T-cell (primary cell): Measurements from ENCODE around the gene HMGXB4. TPM values are rescaled to one million over a fixed set of nuclear protein-coding genes. Genes with fewer than 3 reads are reported as not detected.
A peak's percentile ranks its signal among the peaks of the same experiment; 100 is the strongest.

Experiments
- ATAC-seq, 4 experiments: fragments of 200-7000 bp in 3 of 4; fragments of 150-1000 bp in 1 of 4; cut with Tn5 transposase; replicated peaks in 1 of 4; 1 replicate in 3 of 4; 2 replicates in 1 of 4; pipeline ENCODE4 v1.10.0; 2021; ENCODE audit warnings: moderate library complexity in 3 of 4, mild to moderate bottlenecking in 2 of 4, moderate number of reproducible peaks in 1 of 4
- CTCF ChIA-PET, 2 donors: fragments of 300-600 bp; sonication (Branson Sonifier 250); formaldehyde crosslinking; loops; one replicate each; lab custom pipeline; 2022; ENCODE audit warnings: antibody characterized with exemption in 2 of 2; lab: Charles Lee
- POLR2A ChIA-PET, 2 donors: fragments of 300-600 bp; sonication (Branson Sonifier 250); formaldehyde crosslinking; loops; one replicate each; lab custom pipeline; 2022; ENCODE audit warnings: antibody characterized with exemption in 2 of 2; lab: Charles Lee
- DNase-seq, 35 experiments: peaks; one replicate each; pipeline versions ENCODE4 v3.0.0 to v3.0.0-alpha.2; 2013 to 2023
- H3K27ac ChIP-seq: one replicate; pipeline ENCODE4 v1.5.1; 2013; ENCODE audit warnings: low read length
- H3K27me3 ChIP-seq, 2 experiments: replicated peaks in 1 of 2; 1 replicate in 1 of 2; 2 replicates in 1 of 2; pipeline versions ENCODE4 v1.6.1 to v1.7.0; 2013; ENCODE audit warnings: low read length in 1 of 2, mixed read lengths in 1 of 2; ENCODE audit not compliant: control insufficient read depth in 2 of 2, insufficient read depth in 2 of 2; ENCODE audit errors: extremely low read depth in 1 of 2
- H3K36me3 ChIP-seq, 2 donors: 1 replicate in 1 of 2; 2 replicates in 1 of 2; pipeline versions ENCODE4 v1.6.1 to v1.7.0; 2013; ENCODE audit warnings: low read length in 1 of 2; ENCODE audit not compliant: control insufficient read depth in 2 of 2, insufficient read depth in 1 of 2; ENCODE audit errors: extremely low read depth in 1 of 2
- H3K4me1 ChIP-seq, 2 experiments: 1 replicate in 1 of 2; 2 replicates in 1 of 2; pipeline versions ENCODE4 v1.6.1 to v1.7.0; 2013; ENCODE audit warnings: low read length in 2 of 2, mixed read lengths in 1 of 2; ENCODE audit not compliant: insufficient read depth in 2 of 2, control insufficient read depth in 1 of 2; ENCODE audit errors: extremely low read depth in 1 of 2
- H3K4me3 ChIP-seq, 2 donors: 1 replicate in 1 of 2; 2 replicates in 1 of 2; pipeline versions ENCODE4 v1.5.1 to v1.7.0; 2013; ENCODE audit warnings: mild to moderate bottlenecking in 2 of 2, low read length in 1 of 2, moderate library complexity in 1 of 2; ENCODE audit not compliant: control insufficient read depth in 1 of 2; ENCODE audit errors: extremely low read depth in 1 of 2
- H3K9me3 ChIP-seq: 2 replicates; pipeline ENCODE4 v1.7.0; 2013
- H3K27ac Mint-ChIP-seq, 2 donors: one replicate each; pipeline ENCODE4 v1.8.0; 2020 to 2021; ENCODE audit warnings: mild to moderate bottlenecking in 2 of 2, mixed read lengths in 2 of 2
- H3K27me3 Mint-ChIP-seq, 2 donors: one replicate each; pipeline ENCODE4 v1.8.0; 2021 to 2022; ENCODE audit warnings: mixed read lengths in 2 of 2
- H3K36me3 Mint-ChIP-seq: one replicate; pipeline ENCODE4 v1.8.0; 2021; ENCODE audit warnings: mixed read lengths
- H3K4me1 Mint-ChIP-seq, 3 donors: one replicate each; pipeline ENCODE4 v1.8.0; 2020 to 2022; ENCODE audit warnings: mixed read lengths in 3 of 3, mild to moderate bottlenecking in 1 of 3
- H3K4me3 Mint-ChIP-seq, 3 donors: one replicate each; pipeline ENCODE4 v1.8.0; 2020 to 2022; ENCODE audit warnings: mild to moderate bottlenecking in 3 of 3, mixed read lengths in 3 of 3, moderate library complexity in 3 of 3
- H3K9me3 Mint-ChIP-seq, 3 donors: one replicate each; pipeline ENCODE4 v1.8.0; 2020 to 2022; ENCODE audit warnings: mixed read lengths in 3 of 3
- WGBS: methylation state at CpG from one replicate; pipeline ENCODE4 v1.1.5; 2013; ENCODE audit warnings: missing lambda C conversion rate; ENCODE audit not compliant: insufficient coverage; 5-methylcytosine and 5-hydroxymethylcytosine counted together
- total RNA-seq, 35 experiments: library from RNA in 6 of 35; stranded (reverse) in 6 of 35; fragments of 120-200 nt in 1 of 35; gene quantifications; one replicate each; pipeline versions ENCODE4 v1.2.1 to v1.2.4 and lab custom pipeline; 2013 to 2026

The HMGXB4 gene
- total RNA-seq, 5 donors from 2014 or later (not counting 1 experiment from before 2014, with no cell fraction given), result 20.5 to 39.2 (median 21.1) TPM

DNA sequence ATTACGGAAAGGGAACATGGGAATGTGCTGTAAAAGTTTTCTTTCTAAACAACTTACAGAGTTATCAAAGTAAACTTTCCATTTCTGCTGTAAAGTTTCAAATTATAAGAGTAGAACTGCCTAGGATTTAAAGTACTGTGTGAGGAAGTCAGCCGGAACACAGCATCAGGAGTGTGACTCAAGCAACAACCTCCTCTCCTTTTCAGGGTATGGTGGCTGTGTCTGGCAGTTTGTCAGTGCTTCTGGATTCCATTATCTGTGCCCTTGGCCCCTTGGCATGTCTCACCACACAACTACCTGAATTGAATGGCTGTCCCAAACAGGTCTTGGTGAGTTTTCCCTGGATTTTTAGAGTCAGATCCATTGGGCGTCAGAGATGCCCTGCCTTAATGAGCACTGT, 35.5 kb downstream of the HMGXB4 start:
- H3K27ac Mint-ChIP-seq, result no peak overlapping the region
- H3K27ac ChIP-seq, result no peak overlapping the region
- H3K9me3 ChIP-seq, result no peaks in the 10 kb centered on the region
- no peaks in the 10 kb centered on the region for H3K4me1 ChIP-seq
- H3K4me3 Mint-ChIP-seq, result no peak overlapping the region
- ATAC-seq (no peak), DNase-seq (no peak)
- ChIA-PET POLR2A (no interaction called here), CTCF (interaction anchor here in 1 of 2 donors (0.8 kb wide), 1 partner anchor 1194 kb away, joined by 3 read pairs; no protein-coding TSS in a partner anchor)
- H3K9me3 Mint-ChIP-seq, result no peaks in the 10 kb centered on the region
- no peaks in the 10 kb centered on the region for H3K4me1 Mint-ChIP-seq
- peaks cover 4 to 43% of the 10 kb centered on the region in 2 donors for H3K36me3 ChIP-seq
- no peak overlapping the region for H3K4me3 ChIP-seq
- no peaks in the 10 kb centered on the region for H3K27me3 Mint-ChIP-seq
- no peaks in the 10 kb centered on the region for H3K27me3 ChIP-seq
- 100% methylated on average over 1 of the region's 3 CpGs for WGBS
- H3K36me3 Mint-ChIP-seq, result peaks cover 27% of the 10 kb centered on the region

DNA sequence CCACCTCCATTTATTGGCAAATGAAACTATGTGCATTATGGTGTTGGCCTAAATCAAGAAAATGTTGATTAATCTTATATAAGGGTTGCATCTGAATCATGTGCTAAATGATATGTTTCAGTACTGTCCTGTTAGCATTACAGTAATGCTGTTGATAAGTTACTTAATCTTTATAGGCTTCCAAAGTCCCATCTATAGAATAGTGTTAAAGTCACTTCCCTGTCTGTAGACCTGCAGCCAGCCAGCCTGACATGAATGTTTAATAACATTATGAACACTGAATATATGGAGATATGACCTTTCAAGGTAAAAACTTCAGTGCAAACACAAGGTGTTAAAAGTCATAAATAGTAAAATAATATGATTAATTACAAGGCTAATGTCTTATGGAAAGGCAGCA, 38.8 kb downstream of the HMGXB4 start:
- peaks cover 9 to 17% (median 14%) of the 10 kb centered on the region in 3 donors for H3K4me1 Mint-ChIP-seq
- H3K9me3 Mint-ChIP-seq, result no peaks in the 10 kb centered on the region
- ChIA-PET POLR2A (no interaction called here), CTCF (no interaction called here)
- H3K27ac Mint-ChIP-seq, result no peak overlapping the region
- H3K27me3 Mint-ChIP-seq, result no peaks in the 10 kb centered on the region
- peaks cover 22% of the 10 kb centered on the region for H3K36me3 Mint-ChIP-seq
- Histone ChIP-seq H3K4me3 (no peak overlapping the region), H3K27ac (no peak overlapping the region), H3K9me3 (no peaks in the 10 kb centered on the region), H3K4me1 (peaks cover 3 to 18% of the 10 kb centered on the region in 2 experiments), H3K36me3 (peaks cover 0 to 23% of the 10 kb centered on the region in 2 donors), H3K27me3 (no peaks in the 10 kb centered on the region)
- DNase-seq, result no peak
- ATAC-seq, result no peak
- H3K4me3 Mint-ChIP-seq, result no peak overlapping the region

DNA sequence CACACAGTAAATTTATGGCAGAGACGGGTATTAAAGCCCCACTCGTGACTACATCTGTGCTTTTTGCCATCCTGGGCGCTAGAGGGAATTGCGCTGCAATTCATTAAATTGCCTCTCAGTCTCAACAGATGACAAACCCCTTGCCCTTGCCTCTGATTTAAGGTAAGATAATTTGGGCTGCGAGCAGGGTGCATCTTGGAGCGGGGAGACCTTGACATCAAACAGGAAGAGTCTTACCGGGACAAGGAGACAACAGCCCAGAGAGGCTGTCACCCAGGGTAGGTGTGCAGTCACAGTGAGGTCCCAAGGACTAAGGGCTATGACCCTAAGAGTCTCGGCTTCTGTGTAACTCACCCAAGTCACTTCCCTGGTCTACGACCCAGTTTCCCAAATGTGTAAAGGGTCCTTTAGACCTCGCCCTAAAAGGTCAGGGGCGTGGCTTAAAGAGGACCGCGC, 42.0 kb downstream of the HMGXB4 start:
- ChIA-PET CTCF (interaction anchor here in 1 of 2 donors (0.6 to 1.6 kb wide), 7 partner anchors 9 to 767 kb away, joined by 3 to 7 read pairs (median 4); partner anchors contain the start of gene HMGXB4), POLR2A (interaction anchor here in 1 of 2 donors (0.7 to 1.4 kb wide), 4 partner anchors 12 to 42 kb away, joined by 3 to 9 read pairs (median 8); partner anchors contain the start of gene HMGXB4)
- DNase-seq (peak in 14 of 35 experiments; percentile 18 to 76 (median 34)), ATAC-seq (peak; percentile 9 to 22 (median 18))
- H3K27ac Mint-ChIP-seq, result peak overlapping the region; percentile 91 to 97
- Histone ChIP-seq H3K27ac (peak overlapping the region; percentile 97), H3K4me1 (peaks cover 5 to 38% of the 10 kb centered on the region in 2 experiments), H3K4me3 (peak overlapping the region; percentile 90 to 92), H3K9me3 (no peaks in the 10 kb centered on the region), H3K27me3 (no peaks in the 10 kb centered on the region), H3K36me3 (peaks cover 0 to 5% of the 10 kb centered on the region in 2 donors)
- H3K4me1 Mint-ChIP-seq, result peaks cover 31 to 38% (median 32%) of the 10 kb centered on the region in 3 donors
- no peaks in the 10 kb centered on the region for H3K9me3 Mint-ChIP-seq
- H3K4me3 Mint-ChIP-seq, result peak overlapping the region; percentile 87 to 96 (median 95)
- WGBS, result 16% methylated on average over 12 of the region's 13 CpGs
- H3K36me3 Mint-ChIP-seq, result peaks cover 10% of the 10 kb centered on the region
- no peaks in the 10 kb centered on the region for H3K27me3 Mint-ChIP-seq

DNA sequence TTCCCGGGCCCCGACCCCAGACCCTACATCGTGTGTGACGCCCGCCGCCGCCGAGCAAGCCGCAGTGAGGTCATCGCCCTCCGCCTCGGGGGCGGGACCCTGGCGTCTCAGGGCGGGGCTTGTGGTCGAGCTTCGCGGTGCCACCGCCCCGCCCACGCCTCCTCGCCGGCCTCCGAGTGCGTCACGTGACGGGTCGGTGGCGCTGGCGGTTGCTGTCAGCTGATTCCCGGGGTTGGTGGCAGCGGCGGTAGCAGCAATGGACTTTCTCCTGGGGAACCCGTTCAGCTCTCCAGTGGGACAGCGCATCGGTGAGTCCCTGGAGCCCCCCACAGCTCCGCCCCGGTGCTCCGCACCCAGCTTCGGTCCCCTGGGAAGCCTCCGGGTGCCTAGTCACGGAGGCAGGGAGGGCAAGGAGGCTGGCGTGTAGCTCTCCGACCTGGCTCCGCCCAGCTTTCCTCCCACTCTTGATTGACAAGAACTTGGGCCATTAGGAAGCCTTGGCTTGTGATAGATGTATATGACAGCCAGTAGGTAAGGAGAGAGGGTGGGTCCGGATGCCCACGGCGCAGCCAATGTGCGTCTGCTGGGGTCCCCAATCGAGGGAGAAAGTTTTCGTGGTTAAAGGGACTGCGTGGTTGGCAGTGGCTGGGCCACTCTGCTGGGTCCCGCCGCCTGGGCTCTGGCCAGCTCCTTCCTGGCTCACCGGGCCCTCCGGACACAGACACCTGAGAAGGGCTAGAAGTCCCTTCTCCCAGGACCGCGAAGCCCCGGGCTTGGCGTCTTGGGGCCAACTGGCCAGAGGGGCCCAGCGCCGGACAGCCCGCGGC, 42.6 kb downstream of the HMGXB4 start, which contains the start of gene TOM1:
Gene TOM1 (plus strand): TSS at position 222 of the 827 bp plus-strand sequence. CDS start 35 bp downstream, at position 257.
- H3K36me3 Mint-ChIP-seq, result peaks cover 10% of the 10 kb centered on the region
- H3K4me3 Mint-ChIP-seq, result peak within 1 kb of the TSS; percentile 87 to 96 (median 95)
- Histone ChIP-seq H3K36me3 (peaks cover 0 to 5% of the 10 kb centered on the region in 2 donors), H3K4me1 (peaks cover 5 to 39% of the 10 kb centered on the region in 2 experiments), H3K9me3 (no peaks in the 10 kb centered on the region), H3K4me3 (peak within 1 kb of the TSS; percentile 90 to 92), H3K27ac (peak within 1 kb of the TSS; percentile 97), H3K27me3 (no peaks in the 10 kb centered on the region)
- DNase-seq (peak; percentile 92 to 100 (median 96)), ATAC-seq (peak; percentile 90 to 95 (median 94))
- no peaks in the 10 kb centered on the region for H3K9me3 Mint-ChIP-seq
- H3K27me3 Mint-ChIP-seq, result no peaks in the 10 kb centered on the region
- POLR2A ChIA-PET, result interaction anchor here in 1 of 2 donors (0.7 to 1.4 kb wide), 4 partner anchors 11 to 42 kb away, joined by 3 to 9 read pairs (median 8); partner anchors contain the start of gene HMGXB4
- peaks cover 34 to 41% (median 37%) of the 10 kb centered on the region in 3 donors for H3K4me1 Mint-ChIP-seq
- peak within 1 kb of the TSS; percentile 93 to 97 for H3K27ac Mint-ChIP-seq
- CTCF ChIA-PET, result interaction anchor here in 1 of 2 donors (0.6 to 1.6 kb wide), 7 partner anchors 9 to 766 kb away, joined by 3 to 7 read pairs (median 4); partner anchors contain the start of gene HMGXB4
- under 1% methylated on average over 54 of the region's 64 CpGs for WGBS

DNA sequence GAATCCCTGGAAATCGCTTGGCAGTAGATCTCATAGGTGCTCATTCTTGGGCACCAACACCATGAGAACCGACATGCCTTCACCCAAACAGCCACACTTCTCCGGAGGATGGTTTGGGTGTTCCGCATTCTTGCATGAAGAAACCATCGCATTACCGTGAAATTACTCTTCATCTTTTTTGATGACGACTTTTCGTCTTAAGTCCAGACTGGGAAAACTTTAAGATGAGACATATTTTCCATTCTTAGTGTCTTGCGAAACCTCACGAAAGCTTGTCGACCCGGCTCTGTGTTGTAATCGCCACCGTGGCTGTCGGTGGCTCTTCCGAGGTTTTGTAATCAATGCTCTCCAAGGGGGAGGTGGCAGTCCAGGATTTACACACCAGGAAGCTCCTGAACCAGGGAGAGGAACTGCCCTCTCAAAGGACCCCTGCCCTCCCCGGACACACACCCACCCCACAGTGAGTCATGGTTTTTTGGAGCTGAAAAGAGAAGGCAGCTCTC, 44.1 kb downstream of the HMGXB4 start:
- peak overlapping the region in 1 of 2 donors; percentile 72 for H3K27ac Mint-ChIP-seq

More for the DNA sequence above, 44.1 kb downstream of the HMGXB4 start:
- POLR2A ChIA-PET, result interaction anchor here in 1 of 2 donors (0.7 kb wide), 1 partner anchor 47 kb away, joined by 4 read pairs; no protein-coding TSS in a partner anchor
- Histone ChIP-seq H3K4me3 (no peak overlapping the region), H3K27ac (no peak overlapping the region), H3K4me1 (peaks cover 13 to 53% of the 10 kb centered on the region in 2 experiments), H3K9me3 (no peaks in the 10 kb centered on the region), H3K27me3 (no peaks in the 10 kb centered on the region), H3K36me3 (peaks cover 0 to 5% of the 10 kb centered on the region in 2 donors)
- Mint-ChIP-seq H3K27me3 (no peaks in the 10 kb centered on the region), H3K9me3 (no peaks in the 10 kb centered on the region), H3K36me3 (peaks cover 12% of the 10 kb centered on the region), H3K4me3 (peak overlapping the region; percentile 87 to 96 (median 95)), H3K4me1 (peaks cover 49 to 57% (median 51%) of the 10 kb centered on the region in 3 donors)
- WGBS, result 75% methylated on average over 6 of the region's 17 CpGs
- DNase-seq, result peak in 1 of 35 experiments; percentile 27
- CTCF ChIA-PET, result no interaction called here
- no peak for ATAC-seq
